Thymus (tissue), 11 donors: Measurements from ENCODE around the gene PLOD2. TPM values are rescaled to one million over a fixed set of nuclear protein-coding genes. Genes with fewer than 3 reads are reported as not detected.

ENCODE experiments used
- DNase-seq, 9 donors: peaks; one replicate each; pipeline ENCODE4 v3.0.0-alpha.2; 2013; ENCODE audit warnings: low spot score in 9 of 9, low read depth in 6 of 9, missing footprints in 1 of 9
- H3K27ac ChIP-seq, 2 donors: one replicate each; pipeline ENCODE4 v1.5.1; 2013; ENCODE audit warnings: control low read depth in 1 of 2, low read depth in 1 of 2, low read length in 1 of 2, mild to moderate bottlenecking in 1 of 2, moderate library complexity in 1 of 2
- H3K27me3 ChIP-seq, 2 donors: one replicate each; pipeline ENCODE4 v1.5.1; 2013; ENCODE audit warnings: low read length in 1 of 2; ENCODE audit not compliant: control insufficient read depth in 2 of 2, insufficient read depth in 1 of 2
- H3K36me3 ChIP-seq, 2 donors: one replicate each; pipeline ENCODE4 v1.5.1; 2013; ENCODE audit warnings: low read length in 1 of 2, mild to moderate bottlenecking in 1 of 2, moderate library complexity in 1 of 2; ENCODE audit not compliant: control insufficient read depth in 2 of 2, insufficient read depth in 2 of 2
- H3K4me1 ChIP-seq, 2 donors: one replicate each; pipeline ENCODE4 v1.5.1; 2013; ENCODE audit warnings: low read length in 2 of 2; ENCODE audit not compliant: control insufficient read depth in 2 of 2, insufficient read depth in 2 of 2
- H3K4me3 ChIP-seq, 2 donors: one replicate each; pipeline ENCODE4 v1.5.1; 2013; ENCODE audit warnings: low read length in 2 of 2, control low read depth in 1 of 2, mild to moderate bottlenecking in 1 of 2
- H3K9me3 ChIP-seq, 2 donors: one replicate each; pipeline ENCODE4 v1.5.1; 2013; ENCODE audit warnings: low read length in 1 of 2, mild to moderate bottlenecking in 1 of 2; ENCODE audit not compliant: control insufficient read depth in 2 of 2, insufficient read depth in 1 of 2
- WGBS: extraction: QIAGEN DNeasy Blood & Tissue Kit; methylation state at CpG from one replicate; pipeline ENCODE4 v1.1.7; 2013; 5-methylcytosine and 5-hydroxymethylcytosine counted together
- polyA plus RNA-seq: library from polyadenylated mRNA; stranded (reverse); fragments of 200-250 nt; gene quantifications from one replicate; pipeline ENCODE4 v1.2.3, GENCODE V29; 2013
- total RNA-seq: library from RNA; stranded (reverse); fragments of 120-200 nt; gene quantifications from one replicate; pipeline ENCODE4 v1.2.4, GENCODE V29; 2013
- donor health status: healthy.

Gene PLOD2
- total and polyA plus RNA-seq, 2 donors: 18.0 to 35.4 TPM

GRCh38 chr3:146136647-146137046, 24.3 kb downstream of the PLOD2 start:
- H3K4me1 ChIP-seq: no peaks in the 10 kb centered on the region
- no peaks in the 10 kb centered on the region for H3K27me3 ChIP-seq
- H3K27ac ChIP-seq: no peak overlapping the region
- no peaks in the 10 kb centered on the region for H3K9me3 ChIP-seq
- H3K4me3 ChIP-seq: no peak overlapping the region
- H3K36me3 ChIP-seq: no peaks in the 10 kb centered on the region
- no peak for DNase-seq
- 93% methylated on average over 3 of the region's 3 CpGs for WGBS

- Histone ChIP-seq H3K27ac (no peak overlapping the region), H3K9me3 (no peaks in the 10 kb centered on the region), H3K4me1 (no peaks in the 10 kb centered on the region), H3K4me3 (no peak overlapping the region), H3K36me3 (no peaks in the 10 kb centered on the region), H3K27me3 (no peaks in the 10 kb centered on the region)
- WGBS: 85% methylated on average over 5 of the region's 5 CpGs
- no peak for DNase-seq
Measured at GRCh38 chr3:146134348-146135117, 26.5 kb downstream of the PLOD2 start.

- Histone ChIP-seq H3K27ac (no peak overlapping the region), H3K27me3 (no peaks in the 10 kb centered on the region), H3K4me1 (no peaks in the 10 kb centered on the region), H3K9me3 (no peaks in the 10 kb centered on the region), H3K4me3 (no peak overlapping the region), H3K36me3 (no peaks in the 10 kb centered on the region)
- no peak for DNase-seq
- 91% methylated on average over 2 of the region's 2 CpGs for WGBS
Measured at GRCh38 chr3:146133441-146133840, 27.5 kb downstream of the PLOD2 start.

GRCh38 chr3:146131616-146132410, 29.2 kb downstream of the PLOD2 start:
- no peak overlapping the region for H3K4me3 ChIP-seq
- H3K4me1 ChIP-seq: no peaks in the 10 kb centered on the region
- no peak overlapping the region for H3K27ac ChIP-seq
- H3K27me3 ChIP-seq: no peaks in the 10 kb centered on the region
- 96% methylated on average over 5 of the region's 5 CpGs for WGBS
- no peak for DNase-seq
- H3K36me3 ChIP-seq: no peaks in the 10 kb centered on the region
- H3K9me3 ChIP-seq: no peaks in the 10 kb centered on the region

GRCh38 chr3:146130881-146131371, 30.1 kb downstream of the PLOD2 start:
- no peak for DNase-seq
- Histone ChIP-seq H3K4me3 (no peak overlapping the region), H3K27me3 (no peaks in the 10 kb centered on the region), H3K4me1 (no peaks in the 10 kb centered on the region), H3K27ac (no peak overlapping the region), H3K36me3 (no peaks in the 10 kb centered on the region), H3K9me3 (no peaks in the 10 kb centered on the region)
- 98% methylated on average over 2 of the region's 2 CpGs for WGBS

GRCh38 chr3:146129750-146130149, 31.2 kb downstream of the PLOD2 start:
- 90% methylated on average over 3 of the region's 3 CpGs for WGBS
- no peaks in the 10 kb centered on the region for H3K4me1 ChIP-seq

GRCh38 chr3:146128939-146129338, 32.0 kb downstream of the PLOD2 start:
- Histone ChIP-seq H3K4me1 (no peaks in the 10 kb centered on the region), H3K9me3 (no peaks in the 10 kb centered on the region), H3K27me3 (no peaks in the 10 kb centered on the region), H3K36me3 (no peaks in the 10 kb centered on the region), H3K27ac (no peak overlapping the region), H3K4me3 (no peak overlapping the region)
- DNase-seq: no peak
- WGBS: 90% methylated on average over 1 of the region's 1 CpG

More at GRCh38 chr3:146129750-146130149, 31.2 kb downstream of the PLOD2 start:
- no peaks in the 10 kb centered on the region for H3K36me3 ChIP-seq
- H3K9me3 ChIP-seq: no peaks in the 10 kb centered on the region
- H3K27me3 ChIP-seq: no peaks in the 10 kb centered on the region
- H3K4me3 ChIP-seq: no peak overlapping the region
- H3K27ac ChIP-seq: no peak overlapping the region
- no peak for DNase-seq

GRCh38 chr3:146128179-146128578, 32.8 kb downstream of the PLOD2 start:
- Histone ChIP-seq H3K9me3 (no peaks in the 10 kb centered on the region), H3K27ac (no peak overlapping the region), H3K4me1 (no peaks in the 10 kb centered on the region), H3K36me3 (no peaks in the 10 kb centered on the region), H3K4me3 (no peak overlapping the region), H3K27me3 (no peaks in the 10 kb centered on the region)
- WGBS: 80% methylated on average over 1 of the region's 1 CpG
- DNase-seq: no peak

- Histone ChIP-seq H3K4me3 (no peak overlapping the region), H3K4me1 (no peaks in the 10 kb centered on the region), H3K36me3 (no peaks in the 10 kb centered on the region), H3K27me3 (no peaks in the 10 kb centered on the region), H3K9me3 (no peaks in the 10 kb centered on the region), H3K27ac (no peak overlapping the region)
- no peak for DNase-seq
Measured at GRCh38 chr3:146125951-146126350, 35.0 kb downstream of the PLOD2 start.
